Activated naive CD8-positive, alpha-beta T cell treated with anti-CD3 and anti-CD28 coated beads, Interleukin-2, amount 50 U/mL, for 16 hours (primary cell): Measurements from ENCODE around the gene EXOSC6.
"Not testable (repeated sequence)": the region's sequence is repeated elsewhere in the genome, so short reads cannot be mapped to it uniquely, and the experiment has no call there.

ENCODE experiments used
- DNase-seq: peaks from one replicate; pipeline ENCODE4 v3.0.0-alpha.2; 2020; ENCODE audit warnings: low read depth, low spot score

The EXOSC6 gene

DNA sequence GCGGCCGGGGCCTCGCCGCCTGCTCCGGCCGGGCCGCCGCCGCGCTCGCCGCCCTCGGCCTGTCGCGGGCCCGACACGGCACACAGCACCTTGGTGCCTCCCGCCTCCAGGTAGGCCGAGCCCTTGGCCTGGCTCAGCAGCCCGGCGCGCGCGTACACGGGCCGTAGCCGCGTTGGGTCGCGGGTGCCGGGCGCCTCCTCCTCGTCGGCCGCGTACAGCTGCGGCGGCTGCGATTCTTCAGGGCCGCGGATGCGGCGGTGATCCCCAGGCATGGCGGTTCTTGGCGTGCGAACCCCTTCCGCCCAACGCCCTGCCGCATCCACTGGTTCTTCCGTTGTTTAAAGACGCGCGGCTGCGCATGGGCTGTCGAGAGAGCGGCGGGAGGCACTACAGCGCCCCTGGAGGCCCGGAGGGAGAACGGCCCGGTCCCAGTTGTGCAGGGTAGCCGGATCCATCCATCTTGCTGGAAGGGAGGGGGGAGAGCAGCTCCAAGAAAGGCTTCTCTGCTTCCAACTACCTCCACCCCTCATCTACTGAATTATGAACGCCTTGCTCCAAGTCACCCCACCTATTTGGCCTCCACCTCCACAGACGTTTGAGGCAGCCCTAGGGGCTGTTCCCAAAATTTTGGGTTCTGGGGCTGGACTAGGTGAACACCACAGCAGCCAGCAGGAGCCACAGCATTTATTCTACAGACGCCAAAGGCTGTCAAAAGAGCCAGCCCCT, at the start of gene EXOSC6:
Gene EXOSC6 (minus strand): TSS at position 312 of the 726 bp plus-strand sequence. CDS start 40 bp downstream, at position 272.
- DNase-seq: peak; percentile 77

DNA sequence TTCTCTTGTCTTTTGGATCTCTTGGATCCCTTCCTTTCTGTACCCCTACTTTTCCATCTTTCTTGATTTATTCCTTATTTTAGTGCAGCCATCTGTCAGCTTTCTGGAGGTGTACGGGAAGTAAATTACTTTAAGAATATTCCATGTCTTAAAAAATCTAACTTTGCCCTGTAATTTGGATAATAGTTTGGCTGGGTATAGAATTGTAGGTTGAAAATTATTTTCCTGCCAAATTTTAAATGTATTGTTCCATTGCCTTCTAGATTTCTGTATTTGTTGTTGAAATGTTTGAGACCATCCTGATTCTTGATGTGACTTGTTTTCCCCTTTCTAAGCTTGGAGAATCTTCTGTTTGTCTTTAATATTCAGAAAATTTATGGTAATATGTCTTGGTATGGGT, 49.4 kb upstream of the EXOSC6 start:
- DNase-seq: no peak

DNA sequence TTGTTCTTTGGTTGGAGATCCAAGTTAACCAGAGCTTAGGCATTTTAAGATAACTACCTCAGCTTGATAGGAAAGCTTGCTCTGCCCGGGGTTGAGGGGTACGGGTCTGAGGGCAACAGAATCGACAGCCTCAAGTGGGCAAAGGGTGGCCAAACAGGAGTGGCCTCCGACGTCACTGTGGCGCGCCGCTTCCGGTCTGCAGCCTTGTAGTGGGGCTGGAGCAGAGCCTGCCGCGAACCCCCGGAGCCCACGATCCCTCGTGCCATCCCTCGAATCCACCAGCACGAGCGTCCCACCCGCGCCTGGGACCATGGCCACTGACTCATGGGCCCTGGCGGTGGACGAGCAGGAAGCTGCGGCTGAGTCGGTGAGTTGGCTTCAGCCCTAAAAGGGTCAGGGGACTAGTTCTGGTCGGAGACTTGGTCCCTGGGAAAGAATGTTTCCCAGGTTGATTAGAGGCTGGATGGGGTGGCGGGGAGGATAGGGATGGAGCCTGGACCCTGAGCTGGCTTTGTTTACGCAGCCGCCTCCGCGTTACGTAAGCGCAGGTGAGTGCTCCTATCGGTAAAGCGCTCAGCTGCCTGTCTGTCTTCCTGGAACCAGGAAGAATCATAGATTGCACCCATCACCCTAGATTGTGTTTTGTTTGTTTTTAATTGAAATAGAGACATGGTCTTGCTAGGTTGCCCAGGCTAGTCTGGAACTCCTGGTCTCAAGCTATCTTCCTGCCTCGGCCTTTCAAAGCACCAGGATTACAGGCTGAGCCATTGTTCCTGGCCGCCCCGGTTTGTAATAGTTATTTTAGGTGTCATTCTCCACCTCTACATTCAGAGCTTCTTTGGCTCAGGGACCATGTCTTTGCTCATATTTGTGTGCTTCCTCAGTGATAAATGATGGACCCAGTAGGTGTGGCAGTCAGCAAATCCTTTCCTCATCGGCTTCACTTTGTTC, 47.5 kb upstream of the EXOSC6 start, which contains the start of gene DDX19B:
Gene DDX19B (plus strand): TSS at position 199 of the 951 bp plus-strand sequence. CDS start 112 bp downstream, at position 311.
- no peak for DNase-seq

DNA sequence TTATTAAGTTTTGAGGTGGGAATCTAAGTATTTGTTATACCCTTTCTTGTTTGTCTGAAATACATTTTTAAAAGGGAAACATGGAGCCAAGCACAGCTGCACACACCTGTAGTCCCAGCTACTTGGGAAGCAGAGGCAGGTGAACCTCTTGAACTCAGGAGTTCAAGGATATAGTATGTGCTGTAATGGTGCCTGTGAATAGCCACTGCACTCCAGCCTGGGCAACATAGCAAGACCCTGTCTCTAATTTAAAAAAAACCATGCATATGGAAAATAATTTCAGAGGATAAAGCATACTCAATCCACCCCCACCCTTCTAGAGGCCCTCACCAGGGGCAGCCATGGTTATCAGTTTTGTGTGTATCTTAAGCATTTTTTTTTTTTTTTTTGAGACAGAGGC, 43.9 kb upstream of the EXOSC6 start:
- no peak for DNase-seq

DNA sequence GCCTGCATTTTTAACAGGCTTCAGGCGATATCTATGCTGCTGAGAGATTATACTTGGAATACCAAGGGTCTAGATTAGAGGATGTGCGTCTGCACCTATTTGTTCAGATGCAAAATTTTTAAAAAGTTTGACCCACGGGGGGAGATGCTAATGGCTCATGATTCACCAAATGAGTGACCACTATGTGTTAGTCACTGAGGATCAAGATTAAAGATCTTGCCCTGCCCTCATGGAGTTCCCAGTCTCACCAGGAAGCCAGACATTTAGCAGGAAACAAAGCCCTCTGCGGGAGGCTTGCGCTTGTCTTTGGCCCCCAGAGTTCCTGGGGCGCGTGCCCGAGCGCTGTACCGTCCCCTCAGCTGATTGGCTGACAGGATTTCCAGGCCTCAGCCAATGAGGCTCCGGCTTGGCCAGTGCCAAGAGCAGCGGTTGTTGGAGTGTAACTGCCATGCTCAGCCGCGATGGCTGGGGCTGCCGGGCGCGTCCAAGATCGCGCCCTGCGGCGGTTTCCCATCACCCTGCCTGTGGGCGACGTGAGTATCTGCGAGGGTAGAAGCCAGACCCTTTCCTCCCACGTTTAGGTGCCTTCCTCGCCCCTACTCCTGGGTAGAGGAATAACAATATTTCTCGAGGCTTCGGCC, 42.8 kb upstream of the EXOSC6 start:
- no peak for DNase-seq

DNA sequence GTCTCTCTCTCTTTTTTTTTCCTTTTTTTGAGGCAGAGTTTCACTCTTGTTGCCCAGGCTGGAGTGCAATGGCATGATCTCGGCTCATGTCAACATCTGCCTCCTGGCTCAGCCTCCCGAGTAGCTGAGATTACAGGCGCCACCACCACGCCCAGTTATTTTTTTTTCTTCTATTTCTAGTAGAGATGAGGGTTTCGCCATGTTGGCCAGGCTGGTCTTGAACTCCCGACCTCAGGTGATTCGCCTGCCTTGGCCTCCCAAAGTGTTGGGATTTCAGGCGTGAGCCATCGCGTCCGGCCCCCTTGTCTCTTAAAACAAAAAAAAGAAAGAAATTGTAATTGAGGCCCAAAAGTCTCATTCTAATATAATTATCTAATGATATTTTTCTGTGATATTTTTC, 40.4 kb upstream of the EXOSC6 start:
- not testable (repeated sequence) for DNase-seq

DNA sequence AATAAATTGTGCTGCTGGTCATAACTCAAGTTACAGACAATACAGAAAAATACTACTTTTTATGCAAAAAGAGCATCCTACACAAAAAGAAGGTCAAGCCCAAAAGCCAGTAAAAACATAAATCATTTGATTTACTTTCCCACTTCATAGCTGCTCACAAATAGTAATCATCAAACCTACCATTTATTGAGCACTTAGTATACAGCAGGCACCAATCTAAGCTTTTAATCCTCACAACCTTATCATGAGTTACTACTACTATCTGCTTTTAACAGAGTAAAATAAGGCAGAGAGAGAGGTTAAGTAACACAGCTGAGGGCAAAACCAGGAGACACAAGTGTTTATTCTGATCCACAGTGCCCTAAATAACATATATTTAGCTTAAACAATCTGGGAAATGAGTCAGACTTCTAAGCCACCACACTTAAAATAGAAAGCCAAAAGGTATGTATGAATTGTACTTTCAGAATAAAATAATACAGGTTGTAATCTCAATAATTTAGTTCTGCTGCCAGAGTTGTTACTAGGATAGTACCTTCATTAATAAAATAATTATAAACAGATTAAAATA, 39.3 kb upstream of the EXOSC6 start:
- no peak for DNase-seq

DNA sequence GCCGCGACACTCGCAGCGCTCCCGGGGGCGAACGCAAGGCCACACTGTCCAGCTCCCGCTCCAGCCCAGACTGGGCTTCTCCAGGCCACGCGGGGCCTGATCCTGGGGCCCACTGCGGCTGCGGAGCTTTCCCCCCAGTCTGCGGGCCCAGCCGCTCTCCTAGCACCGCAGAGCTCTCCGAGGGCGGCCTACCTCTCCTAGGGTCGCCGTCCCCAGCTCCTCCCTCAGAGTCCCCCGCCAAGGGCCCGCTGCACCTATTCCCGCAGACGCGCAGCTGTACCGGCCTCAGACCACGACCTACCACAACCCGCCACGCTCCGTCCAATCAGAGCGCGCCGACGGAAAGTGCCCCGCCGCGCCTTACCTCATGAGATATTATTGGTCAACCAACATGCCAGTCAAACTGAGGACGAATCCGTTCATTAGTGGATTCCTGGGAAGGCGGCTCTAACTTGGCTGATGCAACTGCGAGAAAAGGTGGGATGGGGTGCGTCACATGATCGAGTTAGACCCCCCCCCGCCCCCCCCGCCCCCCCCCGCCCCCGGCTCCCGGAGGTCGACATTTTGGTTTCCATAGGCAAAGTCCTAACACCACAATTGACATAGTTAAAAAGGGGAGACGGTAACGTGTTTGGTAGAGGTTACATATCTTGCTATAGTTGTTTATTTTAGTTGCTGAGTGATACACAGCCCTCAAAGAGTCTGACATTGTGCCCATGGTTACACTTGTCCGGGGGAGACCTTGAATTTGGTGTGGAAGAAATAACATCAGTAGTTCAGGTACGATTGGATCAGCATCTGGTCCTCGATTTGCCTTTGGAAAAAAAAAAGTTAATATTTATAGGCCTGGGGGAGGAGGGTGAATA, 37.7 kb upstream of the EXOSC6 start, which contains the start of gene AARS1:
Gene AARS1 (minus strand): TSS at position 278 of the 866 bp plus-strand sequence. CDS start 6,743 bp downstream, outside the sequence.
- peak; percentile 92 for DNase-seq

DNA sequence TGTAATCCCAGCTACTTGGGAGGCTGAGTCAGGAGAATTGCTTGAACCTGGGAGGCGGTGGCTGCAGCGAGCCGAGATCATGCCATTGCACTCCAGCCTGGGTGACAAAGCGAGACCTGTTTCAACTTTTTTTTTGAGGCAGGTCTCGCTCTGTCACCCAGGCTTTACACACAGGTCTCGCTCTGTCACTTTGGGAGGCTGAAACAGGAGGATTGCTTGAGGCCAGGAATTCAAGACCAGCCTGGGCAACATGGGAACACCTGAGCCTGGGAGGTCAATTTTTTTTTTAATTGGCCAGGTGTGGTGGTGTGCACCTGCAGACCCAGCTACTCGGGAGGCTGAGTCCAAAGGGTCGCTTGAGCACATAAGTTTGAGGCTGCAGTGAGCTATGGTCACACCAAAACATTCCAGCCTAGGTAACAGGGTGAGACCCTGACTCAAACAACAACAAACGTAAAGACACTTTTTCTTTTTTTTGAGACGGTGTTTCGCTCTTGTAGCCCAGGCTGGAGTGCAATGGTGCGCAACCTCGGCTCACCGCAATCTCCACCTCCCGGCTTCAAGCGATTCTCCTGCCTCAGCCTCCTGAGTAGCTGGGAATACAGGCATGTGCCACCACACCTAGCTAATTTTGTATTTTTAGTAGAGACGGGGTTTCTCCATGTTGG, 35.7 kb upstream of the EXOSC6 start:
- not testable (repeated sequence) for DNase-seq

DNA sequence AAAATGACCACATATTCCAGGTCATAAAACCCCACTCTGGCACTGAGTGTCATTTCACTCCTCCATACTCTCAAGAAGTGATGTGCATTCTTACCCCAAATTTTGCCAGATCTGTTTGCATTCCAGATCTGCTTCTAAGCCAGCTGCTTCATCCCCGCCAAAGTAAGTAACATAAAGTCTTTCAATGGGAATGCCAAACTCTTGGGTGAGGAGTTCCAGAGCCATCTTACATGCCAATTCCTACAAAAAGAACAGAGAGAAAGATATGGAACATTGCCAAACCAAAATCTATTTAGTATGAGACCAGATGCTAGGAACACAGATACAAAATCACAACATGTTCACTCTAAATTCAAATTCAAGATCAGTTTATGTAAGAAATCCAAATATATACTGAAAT, 24.7 kb upstream of the EXOSC6 start:
- no peak for DNase-seq

DNA sequence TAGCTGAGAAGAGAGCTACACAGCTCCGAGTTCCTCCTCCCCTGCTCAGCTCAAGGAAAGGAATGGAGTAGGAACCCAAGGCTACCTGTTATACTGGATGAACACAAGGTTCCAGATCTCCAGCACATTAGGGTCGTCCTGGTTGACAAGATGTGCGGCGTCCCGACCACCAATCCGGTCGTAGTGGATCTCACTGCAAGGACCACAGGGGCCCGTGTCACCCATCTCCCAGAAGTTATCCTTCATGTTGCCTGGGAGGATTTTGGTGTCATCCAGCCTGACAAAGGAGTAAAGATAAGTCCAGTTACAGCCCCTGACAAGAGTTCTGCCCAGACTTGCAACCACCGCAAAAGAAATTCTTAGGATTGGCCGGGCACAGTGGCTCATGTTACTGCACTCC, 20.0 kb upstream of the EXOSC6 start:
- no peak for DNase-seq

DNA sequence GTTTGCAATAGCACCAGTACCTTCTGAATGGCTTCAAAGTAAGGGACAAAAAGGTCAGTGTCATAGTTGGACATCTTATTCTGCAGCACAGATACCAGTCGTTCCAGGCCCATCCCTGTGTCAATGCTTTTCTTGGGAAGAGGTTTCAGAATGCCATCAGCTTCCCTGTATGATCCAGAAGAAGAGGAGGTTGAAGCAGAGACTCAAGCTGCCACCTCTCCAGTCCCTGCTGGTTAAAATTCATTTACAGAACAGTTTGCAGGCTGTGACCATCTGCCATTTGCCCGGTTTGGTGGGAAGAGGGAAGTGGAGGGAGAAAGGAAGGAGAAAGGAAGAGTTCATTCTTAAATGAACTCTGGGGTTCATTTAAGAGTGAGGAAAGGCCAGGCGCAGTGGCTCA, 18.4 kb upstream of the EXOSC6 start:
- DNase-seq: no peak

DNA sequence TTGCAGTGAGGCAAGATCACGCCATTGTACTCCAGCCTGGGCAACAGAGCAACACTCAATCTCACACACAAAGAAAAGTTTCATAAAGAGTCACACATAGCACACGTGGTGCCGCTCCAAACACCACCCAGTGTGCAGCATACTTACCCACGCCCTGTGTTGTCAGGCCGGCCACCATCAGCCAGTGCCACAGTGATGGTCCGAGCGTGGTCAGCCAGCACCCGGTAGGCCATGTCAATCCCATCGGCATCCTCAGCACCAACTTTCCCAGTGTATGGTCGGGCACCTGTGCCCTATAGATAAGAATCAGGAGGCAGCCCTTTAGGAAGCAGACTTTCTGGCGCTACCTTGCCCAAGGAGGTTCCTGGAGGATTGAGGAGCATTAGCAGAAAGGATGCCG, 17.7 kb upstream of the EXOSC6 start:
- no peak for DNase-seq

DNA sequence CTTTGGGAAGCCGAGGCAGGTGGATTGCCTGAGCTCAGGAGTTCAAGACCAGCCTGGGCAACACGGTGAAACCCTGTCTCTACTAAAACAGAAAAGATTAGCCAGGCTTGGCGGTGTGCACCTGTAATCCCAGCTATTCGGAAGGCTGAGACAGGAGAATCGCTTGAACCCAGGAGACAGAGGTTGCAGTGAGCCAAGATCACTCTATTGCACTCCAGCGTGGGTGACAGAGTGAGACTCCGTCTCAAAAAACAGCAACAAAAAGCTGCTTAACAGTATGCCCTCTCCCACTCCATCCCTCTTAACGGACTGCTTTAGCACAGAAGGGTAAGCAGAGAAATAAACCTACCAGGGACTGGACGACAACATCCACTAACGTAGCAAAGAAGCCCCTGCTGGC, 16.2 kb upstream of the EXOSC6 start:
- DNase-seq: not testable (repeated sequence)

DNA sequence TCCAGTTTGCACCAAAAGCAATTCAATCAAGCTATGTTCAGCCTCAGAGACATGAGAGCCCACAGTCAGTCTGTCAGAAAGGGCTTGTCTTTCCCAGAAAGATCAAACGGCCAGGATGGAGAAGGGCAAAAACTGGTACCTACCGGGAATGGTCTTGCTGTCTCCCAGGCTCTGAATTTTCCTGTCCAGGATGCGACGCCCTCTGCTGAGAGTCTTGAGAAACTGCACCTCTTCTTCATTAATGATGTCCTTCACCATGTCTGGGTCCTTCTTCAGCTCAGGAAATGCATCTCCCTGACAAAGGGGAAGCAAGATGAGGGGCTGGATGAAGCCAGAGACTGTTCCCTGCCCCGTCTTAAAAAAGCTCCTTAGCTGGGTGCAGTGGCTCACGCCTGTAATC, 15.8 kb upstream of the EXOSC6 start:
- DNase-seq: no peak

DNA sequence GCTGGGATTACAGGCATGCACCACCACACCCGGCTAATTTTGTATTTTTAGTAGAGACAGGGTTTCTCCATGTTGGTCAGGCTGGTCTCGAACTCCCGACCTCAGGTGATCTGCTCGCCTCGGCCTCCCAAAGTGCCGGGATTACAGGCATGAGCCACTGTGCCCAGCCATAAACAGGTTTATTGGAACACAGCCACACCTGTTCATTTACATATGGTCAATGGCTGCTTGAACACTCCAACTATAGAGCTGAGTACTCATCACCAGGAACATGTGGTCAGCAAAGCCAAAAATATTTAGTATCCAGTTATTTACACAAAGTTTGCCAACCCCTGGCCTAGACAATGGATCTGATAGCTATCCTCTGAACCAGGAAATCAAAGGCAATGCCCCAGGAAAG, 8.2 kb upstream of the EXOSC6 start:
- not testable (repeated sequence) for DNase-seq

DNA sequence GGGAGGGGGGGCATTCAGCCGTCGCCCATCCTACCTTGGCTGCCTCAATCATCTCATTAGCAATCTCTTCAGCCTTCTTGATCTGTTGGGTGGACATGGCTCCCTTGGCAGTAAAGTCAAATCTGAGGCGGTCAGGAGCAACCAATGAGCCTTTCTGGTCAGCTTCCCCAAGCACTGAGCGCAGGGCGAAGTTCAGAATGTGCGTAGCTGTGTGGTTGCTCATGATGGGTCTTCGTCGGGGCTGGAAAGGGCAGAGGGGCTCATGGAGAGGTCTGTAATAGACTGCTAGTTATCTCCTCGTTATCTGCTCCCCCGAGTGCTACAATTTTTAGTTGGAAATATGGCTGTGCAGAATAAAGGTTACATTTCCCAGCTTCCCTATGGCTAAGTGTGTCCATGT, 7.2 kb upstream of the EXOSC6 start:
- DNase-seq: no peak

DNA sequence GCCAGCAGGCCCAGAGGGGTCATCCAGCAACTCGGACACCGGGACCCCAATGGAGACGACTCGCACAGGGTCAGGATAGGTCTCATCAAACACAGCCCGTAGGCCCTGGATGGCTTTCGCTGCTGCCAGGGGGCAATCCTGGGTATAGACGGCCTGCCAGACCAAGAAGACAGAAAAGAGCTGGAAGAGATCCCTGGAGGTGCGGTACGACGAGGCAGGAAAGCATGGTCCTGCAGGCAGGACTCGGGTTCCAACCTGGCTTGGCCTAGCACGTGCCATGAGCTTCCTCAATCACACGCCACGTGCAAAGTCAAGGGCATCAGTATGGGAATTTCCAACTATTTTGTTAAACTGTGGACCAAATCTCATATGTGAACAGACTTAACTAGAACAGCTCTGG, 6.3 kb upstream of the EXOSC6 start:
- no peak for DNase-seq

DNA sequence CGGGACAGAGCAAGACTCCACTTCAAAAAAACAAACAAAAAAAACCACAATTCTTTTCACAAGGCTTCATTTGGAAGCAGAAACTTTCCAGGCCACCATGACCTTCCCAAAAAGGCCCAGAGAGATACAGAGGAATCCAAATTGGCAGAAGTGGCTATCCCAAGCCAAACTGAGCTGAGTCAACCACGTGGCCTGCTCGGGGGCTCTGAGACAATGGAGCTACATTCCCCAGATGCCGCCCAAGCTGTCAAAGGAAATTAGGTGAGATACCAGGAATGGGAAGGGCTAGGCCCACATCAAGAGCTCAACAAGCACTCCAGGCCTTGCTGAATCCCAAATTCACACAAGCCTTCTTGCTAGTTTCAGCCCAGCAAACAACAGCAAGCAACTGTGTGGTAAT, 5.7 kb upstream of the EXOSC6 start:
- DNase-seq: no peak

DNA sequence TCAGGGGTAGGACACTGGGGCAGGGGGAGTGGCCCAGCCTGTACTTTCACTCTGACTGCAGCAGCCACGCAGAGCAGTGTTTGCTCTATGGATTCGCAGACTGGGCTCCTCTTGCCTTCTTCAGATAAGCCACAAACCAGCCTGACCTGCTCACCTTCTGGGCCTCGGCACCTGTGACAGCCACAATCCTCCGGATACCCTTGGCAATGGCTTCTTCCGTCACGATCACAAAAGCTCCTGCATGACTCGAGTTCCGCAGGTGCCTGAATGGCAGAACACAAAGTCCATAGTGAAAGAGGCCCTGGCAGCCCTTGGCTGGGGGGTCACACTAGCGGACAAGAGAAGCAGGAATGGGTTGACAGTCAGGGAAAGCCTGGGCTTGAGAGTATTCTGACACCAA, 3.8 kb upstream of the EXOSC6 start:
- no peak for DNase-seq
